Ovary (tissue), 9 donors: ENCODE measurements around the gene MMS22L. TPM values are rescaled to one million over a fixed set of nuclear protein-coding genes. Genes with fewer than 3 reads are reported as not detected.

Experiments
- DNase-seq, 5 donors: peaks; one replicate each; pipeline ENCODE4 v3.0.0-alpha.2; 2019 to 2020
- H3K27ac ChIP-seq, 2 donors: fragments of 200-600 bp; one replicate each; pipeline versions ENCODE4 v1.5.1 to v1.8.0; 2019 to 2022
- H3K27me3 ChIP-seq: fragments of 200-600 bp; one replicate; pipeline ENCODE4 v1.8.0; 2022
- H3K36me3 ChIP-seq: fragments of 200-600 bp; sonication (generic); one replicate; pipeline ENCODE4 v1.5.1; 2019
- H3K4me1 ChIP-seq: one replicate; pipeline ENCODE4 v1.8.1; 2013; ENCODE audit warnings: mild to moderate bottlenecking, moderate library complexity; ENCODE audit not compliant: insufficient read depth
- H3K4me3 ChIP-seq: fragments of 200-600 bp; sonication (generic); one replicate; pipeline ENCODE4 v1.5.1; 2017
- H3K9me3 ChIP-seq, 2 donors: fragments of 200-600 bp in 1 of 2; sonication (generic) in 1 of 2; one replicate each; pipeline versions ENCODE4 v1.5.1 to v1.8.1; 2013 to 2019; ENCODE audit warnings: mild to moderate bottlenecking in 1 of 2, moderate library complexity in 1 of 2
- EP300 ChIP-seq: sonication (generic); formaldehyde crosslinking; IDR thresholded peaks from one replicate; pipeline ENCODE4 v1.6.1; 2017; ENCODE audit warnings: antibody characterized with exemption
- POLR2A ChIP-seq: fragments of 450-650 bp; IDR thresholded peaks from one replicate; pipeline ENCODE4 v1.6.1; 2017; ENCODE audit warnings: antibody characterized with exemption, mild to moderate bottlenecking, moderate library complexity
- WGBS, 3 donors: extraction: QIAGEN DNeasy Blood & Tissue Kit in 1 of 3; methylation state at CpG; one replicate each; pipeline versions ENCODE4 v1.1.5 to v1.1.7; 2013 to 2017; 5-methylcytosine and 5-hydroxymethylcytosine counted together
- intact Hi-C, 4 donors: fragments of 100-400 bp; cut with DNase I; formaldehyde crosslinking; loops; one replicate each; pipeline versions ENCODE4 v1.11.0 to v1.15.1; 2022 to 2023
- polyA plus RNA-seq, 2 donors: library from polyadenylated mRNA; stranded (reverse); fragments of 200-250 nt in 1 of 2; fragments of 350-450 nt in 1 of 2; fragmentation: Illumina TruSeq in 1 of 2; extraction: RNeasy Lipid Tissue Mini Kit (QIAGEN cat#74804) in 1 of 2; gene quantifications; one replicate each; pipeline ENCODE4 v1.2.3, GENCODE V29; 2013 to 2014
- total RNA-seq, 7 donors: library from RNA; depleted of rRNA in 2 of 7; stranded (reverse); fragments of >200 nt in 2 of 7; fragmentation: NEBNext Ultra II Directional in 3 of 7; extraction: Animal tissue kit (Norgen Biotek cat#: 25700) in 3 of 7; gene quantifications; one replicate each; pipeline versions ENCODE4 v1.1.0 to v1.2.4, GENCODE V29; 2016 to 2023
- TF ChIP-seq, protein P1 (sequence below), 3 donors: fragments of 450-650 bp in 2 of 3; fragments of 200-600 bp in 1 of 3; IDR thresholded peaks; one replicate each; pipeline versions ENCODE4 v1.5.1 to v1.8.0; 2016 to 2022; ENCODE audit warnings: antibody characterized with exemption in 3 of 3, mild to moderate bottlenecking in 1 of 3
- donor health status: DM: no; HTN: no; CAD: no; lungs with moderate emphysema.
- donor health status: DM: no; HTN: no; CAD: no.
- donor health status: Bipolar disorder and iron deficiency.
- donor health status: DM: yes; HTN: yes; CAD: no.
- donor health status: DM: no; HTN: no; CAD: no.
- donor health status: DM: yes; HTN: yes; CAD: no.

The MMS22L gene
- total and polyA plus RNA-seq, 9 donors = 1.8 to 9.8 (median 6.7) TPM

DNA sequence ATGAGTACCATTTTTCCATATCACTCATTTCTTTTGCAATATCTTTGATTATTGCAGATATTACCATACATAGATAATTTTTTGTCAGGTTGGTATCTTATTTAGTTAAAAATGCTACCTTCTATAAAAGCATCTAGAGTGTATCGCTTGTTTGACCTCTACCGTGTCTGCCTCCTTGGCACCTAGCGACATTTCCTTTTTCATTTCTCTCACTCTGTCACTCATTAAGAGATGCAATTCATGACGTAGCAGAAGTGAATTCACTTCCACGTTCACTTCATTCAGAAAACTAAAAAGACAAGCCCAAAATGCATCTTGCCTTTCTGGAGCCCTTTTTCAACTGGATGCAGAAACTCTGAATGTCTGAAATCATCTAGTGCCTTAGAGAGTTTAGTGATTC, 172.9 kb downstream of the MMS22L start:
- H3K27me3 ChIP-seq = no peaks in the 10 kb centered on the region
- TF ChIP-seq, protein P1, sequence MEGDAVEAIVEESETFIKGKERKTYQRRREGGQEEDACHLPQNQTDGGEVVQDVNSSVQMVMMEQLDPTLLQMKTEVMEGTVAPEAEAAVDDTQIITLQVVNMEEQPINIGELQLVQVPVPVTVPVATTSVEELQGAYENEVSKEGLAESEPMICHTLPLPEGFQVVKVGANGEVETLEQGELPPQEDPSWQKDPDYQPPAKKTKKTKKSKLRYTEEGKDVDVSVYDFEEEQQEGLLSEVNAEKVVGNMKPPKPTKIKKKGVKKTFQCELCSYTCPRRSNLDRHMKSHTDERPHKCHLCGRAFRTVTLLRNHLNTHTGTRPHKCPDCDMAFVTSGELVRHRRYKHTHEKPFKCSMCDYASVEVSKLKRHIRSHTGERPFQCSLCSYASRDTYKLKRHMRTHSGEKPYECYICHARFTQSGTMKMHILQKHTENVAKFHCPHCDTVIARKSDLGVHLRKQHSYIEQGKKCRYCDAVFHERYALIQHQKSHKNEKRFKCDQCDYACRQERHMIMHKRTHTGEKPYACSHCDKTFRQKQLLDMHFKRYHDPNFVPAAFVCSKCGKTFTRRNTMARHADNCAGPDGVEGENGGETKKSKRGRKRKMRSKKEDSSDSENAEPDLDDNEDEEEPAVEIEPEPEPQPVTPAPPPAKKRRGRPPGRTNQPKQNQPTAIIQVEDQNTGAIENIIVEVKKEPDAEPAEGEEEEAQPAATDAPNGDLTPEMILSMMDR (IDR thresholded peaks at IDR 0.05) = no peak
- no peak for TF ChIP-seq POLR2A
- TF ChIP-seq EP300 = no peak
- H3K4me3 ChIP-seq = no peak overlapping the region
- H3K4me1 ChIP-seq = no peaks in the 10 kb centered on the region
- no peaks in the 10 kb centered on the region for H3K36me3 ChIP-seq
- no peak for DNase-seq
- 77 to 82% (median 78%) methylated on average over 5 of the region's 5 CpGs for WGBS, 3 donors
- intact Hi-C loops = loop anchor here in 1 of 4 donors (10.0 kb wide), 1 partner anchor 835 kb away; no protein-coding TSS in a partner anchor
- H3K9me3 ChIP-seq = peaks cover 0 to 3% of the 10 kb centered on the region in 2 donors
- H3K27ac ChIP-seq = no peak overlapping the region

DNA sequence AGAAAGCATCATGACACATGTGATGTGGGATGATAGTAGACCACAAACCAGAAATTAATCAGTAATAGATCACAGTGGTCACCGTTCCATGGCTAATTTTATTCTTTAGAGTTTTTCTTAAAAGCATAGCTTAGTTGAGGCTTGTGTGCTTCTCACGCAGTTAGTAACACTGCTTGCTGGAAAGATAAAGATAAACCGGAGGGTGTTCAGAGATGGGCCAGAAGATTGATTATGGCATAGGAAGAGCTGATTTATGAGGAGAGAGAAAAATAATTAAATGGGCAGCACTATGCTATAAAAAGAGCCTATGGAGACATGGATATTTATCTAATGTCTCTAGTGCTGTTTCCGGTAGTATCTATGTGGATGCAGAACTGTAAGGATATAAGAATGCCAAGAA, 173.6 kb downstream of the MMS22L start:
- no peak for DNase-seq
- Histone ChIP-seq H3K27me3 (no peaks in the 10 kb centered on the region), H3K4me1 (no peaks in the 10 kb centered on the region), H3K27ac (no peak overlapping the region), H3K9me3 (peaks cover 0 to 3% of the 10 kb centered on the region in 2 donors), H3K4me3 (no peak overlapping the region), H3K36me3 (no peaks in the 10 kb centered on the region)
- intact Hi-C loops = no loop called here
- WGBS, 3 donors = 65 to 68% (median 68%) methylated on average over 4 of the region's 4 CpGs
- TF ChIP-seq POLR2A (no peak), EP300 (no peak)
- TF ChIP-seq, protein P1 (IDR thresholded peaks at IDR 0.05) = no peak

DNA sequence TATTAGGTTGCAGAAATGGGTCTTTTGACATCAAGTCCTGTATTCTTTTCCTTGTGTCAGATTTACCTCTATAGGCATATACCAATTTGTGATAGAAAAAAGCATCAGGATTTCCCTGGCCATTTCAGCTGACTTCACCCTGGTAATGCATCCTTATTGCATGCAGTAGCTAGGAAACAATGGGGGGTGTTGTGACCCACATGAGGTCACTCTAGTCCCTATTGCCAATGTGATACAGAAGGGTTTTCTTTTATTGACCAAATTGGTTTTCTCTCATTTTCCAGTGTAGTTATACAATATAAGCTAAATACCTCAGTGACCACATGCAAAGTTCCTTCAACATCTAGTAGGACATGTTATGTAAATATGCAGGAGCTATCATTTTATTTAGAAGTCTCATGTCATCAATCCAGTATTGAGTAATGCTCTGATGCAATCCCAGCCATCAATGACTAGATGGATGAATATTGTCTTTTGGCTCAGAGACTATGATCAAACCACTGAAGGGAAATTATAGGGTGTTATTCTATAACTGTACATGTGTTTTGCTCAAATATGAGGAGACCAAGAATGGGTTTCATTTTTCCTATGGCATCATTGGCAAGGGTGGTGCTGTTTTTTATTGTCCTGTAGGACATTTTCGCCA, 180.7 kb downstream of the MMS22L start:
- TF ChIP-seq, protein P1 (IDR thresholded peaks at IDR 0.05) = no peak
- TF ChIP-seq POLR2A (no peak), EP300 (no peak)
- H3K9me3 ChIP-seq = no peaks in the 10 kb centered on the region
- no peak for DNase-seq
- H3K36me3 ChIP-seq = no peaks in the 10 kb centered on the region
- WGBS, 3 donors = 89 to 98% (median 92%) methylated on average over 1 of the region's 1 CpG
- no peaks in the 10 kb centered on the region for H3K27me3 ChIP-seq
- intact Hi-C loops = no loop called here
- H3K4me1 ChIP-seq = no peaks in the 10 kb centered on the region
- H3K27ac ChIP-seq = no peak overlapping the region
- H3K4me3 ChIP-seq = no peak overlapping the region

DNA sequence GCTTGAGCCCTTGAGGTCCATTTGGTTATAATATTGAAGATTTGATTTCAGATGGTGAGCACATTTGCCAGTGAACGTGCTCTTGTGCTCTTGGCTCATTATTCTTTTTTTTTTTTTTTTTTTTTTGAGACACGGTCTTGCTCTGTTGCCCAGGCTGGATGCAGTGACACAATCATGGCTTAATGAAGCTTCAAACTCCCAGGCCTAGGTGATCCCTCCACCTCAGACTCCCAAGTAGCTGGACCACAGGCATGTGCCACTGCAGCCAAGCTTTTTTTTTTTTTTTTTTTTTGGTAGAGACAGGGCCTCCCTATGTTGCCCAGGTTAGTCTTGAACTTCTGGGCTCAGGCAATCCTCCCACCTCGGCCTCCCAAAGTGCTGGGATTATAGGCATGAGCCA, 182.3 kb downstream of the MMS22L start:
- H3K4me3 ChIP-seq = no peak overlapping the region
- intact Hi-C loops = no loop called here
- H3K4me1 ChIP-seq = no peaks in the 10 kb centered on the region
- 91 to 95% (median 94%) methylated on average over 3 of the region's 3 CpGs for WGBS, 3 donors
- TF ChIP-seq POLR2A = no peak
- TF ChIP-seq, protein P1 (IDR thresholded peaks at IDR 0.05) = no peak
- no peak for TF ChIP-seq EP300
- H3K27me3 ChIP-seq = no peaks in the 10 kb centered on the region
- no peaks in the 10 kb centered on the region for H3K9me3 ChIP-seq
- no peak overlapping the region for H3K27ac ChIP-seq
- no peaks in the 10 kb centered on the region for H3K36me3 ChIP-seq
- DNase-seq = no peak
